Ureter (tissue), 1 donor: ENCODE results near the gene LRIT2. TPM values are rescaled to one million over a fixed set of nuclear protein-coding genes. Genes with fewer than 3 reads are reported as not detected.

ENCODE experiments used
- DNase-seq: peaks from one replicate; pipeline ENCODE4 v3.0.0-alpha.2; 2020; ENCODE audit warnings: low spot score
- total RNA-seq: library from RNA; stranded (reverse); gene quantifications from one replicate; pipeline ENCODE4 v1.2.4, GENCODE V29; 2023
- donor health status: DM: yes; HTN: yes; CAD: no.

The LRIT2 gene
- total RNA-seq, 1 donor from 2014 or later, result not detected

DNA sequence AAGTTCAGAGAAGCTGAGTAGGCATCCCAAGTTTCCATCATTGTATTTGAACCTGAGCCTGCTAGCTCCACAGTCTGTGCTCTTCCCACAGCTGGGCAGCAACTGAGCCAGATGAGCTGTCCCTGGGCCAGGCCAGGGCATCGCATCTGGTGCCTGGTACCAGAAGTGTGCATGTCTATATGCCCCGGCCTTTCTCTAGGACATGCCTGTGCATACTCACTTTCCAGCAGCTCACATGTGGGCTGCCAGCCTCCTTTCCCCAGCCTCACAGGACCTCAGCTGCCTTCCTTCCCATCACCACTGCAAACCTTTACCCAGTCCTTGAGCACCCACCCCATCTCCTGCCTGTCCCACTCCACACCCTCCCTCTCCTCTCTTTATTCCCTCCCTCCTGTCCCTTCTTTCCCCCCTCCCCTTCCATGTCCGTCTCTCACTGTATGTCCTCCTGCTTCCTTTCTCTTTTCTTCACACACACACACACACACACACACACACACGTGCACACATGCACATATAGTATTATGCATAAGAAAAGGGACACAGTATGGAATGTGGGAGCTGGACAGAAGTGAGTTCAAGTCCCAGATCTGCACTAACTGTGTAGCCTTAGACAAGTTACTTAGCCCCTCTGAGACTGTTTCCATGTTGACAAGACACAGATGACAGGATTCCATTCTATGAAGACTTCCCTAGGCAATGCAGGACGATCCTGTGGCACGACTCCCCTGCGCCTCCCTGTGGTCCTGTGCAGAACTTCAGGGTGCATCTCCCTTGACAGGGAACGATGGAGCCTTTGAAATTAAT is 20.1 kb downstream of the LRIT2 start:
- DNase-seq, result peak; percentile 72

DNA sequence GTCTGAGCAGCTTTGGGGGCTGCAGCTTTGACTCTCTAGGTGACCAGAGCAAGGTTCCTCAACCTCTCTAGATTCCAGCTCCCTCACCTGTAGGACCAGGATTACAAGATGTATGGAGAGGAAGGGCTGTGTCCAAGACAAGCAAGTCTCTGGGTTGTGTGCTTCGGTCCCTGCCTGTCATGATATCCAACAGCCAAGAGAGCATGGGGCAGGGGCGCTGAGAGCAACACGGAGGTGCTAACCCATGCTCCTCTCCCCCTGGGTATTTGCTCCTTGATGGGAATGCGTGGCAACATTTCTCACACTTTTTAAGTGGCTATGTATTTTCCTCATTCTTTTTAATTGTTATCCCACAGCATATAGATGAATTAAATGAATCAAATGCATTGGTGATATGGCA is 20.7 kb downstream of the LRIT2 start:
- DNase-seq, result no peak

DNA sequence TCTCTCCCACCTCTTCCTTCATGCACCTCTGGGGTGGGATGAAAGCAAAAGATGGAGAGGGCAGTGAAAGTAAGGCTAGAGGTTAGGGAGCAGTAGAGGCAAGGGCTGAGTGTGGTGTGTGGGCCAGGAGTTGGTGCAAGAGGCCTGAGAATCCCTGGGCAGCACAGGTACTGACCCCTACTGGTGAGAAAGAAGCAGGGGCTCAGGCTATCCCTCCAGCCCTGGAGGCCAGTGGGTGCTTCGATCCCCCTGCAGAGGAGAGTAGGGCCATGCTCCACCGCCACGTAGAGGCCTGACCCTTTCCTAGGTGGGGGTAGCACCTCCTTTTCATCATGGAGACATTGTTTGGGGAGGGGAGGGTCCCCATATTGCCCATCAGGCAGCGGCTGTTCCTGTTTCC is 21.2 kb downstream of the LRIT2 start:
- no peak for DNase-seq

DNA sequence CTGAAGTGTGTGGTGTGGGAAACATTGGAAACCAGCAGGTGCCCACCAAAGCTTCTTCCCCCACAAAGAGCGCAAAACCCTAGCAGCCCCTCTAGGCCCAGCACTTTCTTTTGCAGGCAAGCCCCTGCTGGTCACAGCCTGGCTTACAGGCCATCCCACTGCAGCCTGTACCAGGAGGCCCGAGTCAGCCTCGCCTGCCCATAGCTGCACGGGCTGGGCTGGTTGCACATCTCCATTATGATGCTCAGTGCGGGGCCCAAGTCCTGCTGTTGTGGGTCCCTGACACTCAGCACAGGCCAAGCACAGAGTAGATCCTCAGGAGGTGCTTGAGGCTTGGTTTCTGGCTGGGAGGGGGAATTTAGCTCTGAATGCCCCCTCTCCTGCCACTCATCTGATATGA is 23.0 kb downstream of the LRIT2 start:
- no peak for DNase-seq

DNA sequence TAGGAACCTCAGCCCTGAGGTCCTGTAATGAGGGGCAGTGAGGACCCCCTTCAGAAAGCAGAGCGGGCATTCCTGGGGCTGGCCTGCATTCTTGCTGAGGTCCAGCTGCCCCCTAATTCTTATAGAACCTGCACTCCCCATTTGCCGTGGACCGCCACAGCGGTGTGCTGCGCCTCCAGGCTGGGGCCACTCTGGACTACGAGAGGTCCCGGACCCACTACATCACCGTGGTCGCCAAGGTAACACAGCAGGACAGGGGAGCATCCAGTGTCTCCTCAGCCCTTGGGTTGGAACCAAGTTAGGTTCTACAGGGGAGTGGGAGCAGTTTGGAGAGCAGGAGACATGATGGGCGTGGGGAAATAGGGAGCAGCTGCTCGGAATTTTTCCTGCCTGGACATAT is 23.7 kb downstream of the LRIT2 start:
- DNase-seq, result no peak

DNA sequence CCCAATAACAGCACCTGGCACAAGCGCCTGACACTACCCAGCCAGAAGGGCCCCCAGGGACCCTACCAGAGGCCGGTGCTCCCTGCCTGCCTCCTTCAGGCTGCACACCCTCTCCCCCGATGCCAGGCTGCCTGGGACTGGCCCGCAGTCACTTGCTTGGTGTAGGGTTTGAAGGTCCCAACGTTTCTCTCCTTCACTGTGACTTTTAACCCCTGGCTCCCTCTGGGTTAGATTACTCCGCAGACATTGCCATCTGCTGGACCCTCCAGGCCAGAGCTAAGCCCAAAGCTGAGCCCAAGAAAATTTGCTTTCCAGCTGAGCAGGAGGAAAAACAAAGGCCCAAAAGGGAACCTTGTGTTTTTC is 24.1 kb downstream of the LRIT2 start:
- DNase-seq, result no peak

GRCh38 chr10:84200537-84201243 is 24.7 kb downstream of the LRIT2 start:
- DNase-seq, result no peak

GRCh38 chr10:84198206-84198915 is 27.0 kb downstream of the LRIT2 start:
- DNase-seq, result no peak

GRCh38 chr10:84197643-84198042 is 27.7 kb downstream of the LRIT2 start:
- DNase-seq, result no peak

DNA sequence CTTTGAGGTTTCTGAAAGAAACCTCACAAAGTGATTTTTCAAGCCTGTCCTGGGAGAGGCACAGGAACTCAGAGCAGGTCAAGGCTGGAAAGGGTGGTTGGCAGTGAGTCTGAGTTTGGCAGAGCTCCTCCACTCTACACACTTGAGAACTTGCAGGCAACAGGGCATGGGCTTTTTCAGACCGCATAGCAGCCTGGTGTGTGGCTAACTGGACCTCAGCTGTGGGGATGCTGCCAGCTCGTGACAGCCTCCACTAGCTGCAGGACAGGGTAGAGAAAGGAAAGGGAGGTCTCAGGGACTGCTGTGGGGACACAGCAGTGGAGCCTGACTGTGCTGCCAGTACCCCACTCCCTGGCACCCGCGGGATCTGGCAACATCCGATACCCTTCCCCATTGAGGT is 28.4 kb downstream of the LRIT2 start:
- DNase-seq, result no peak

GRCh38 chr10:84196083-84196482 is 29.3 kb downstream of the LRIT2 start:
- DNase-seq, result no peak

GRCh38 chr10:84195044-84195830 is 30.1 kb downstream of the LRIT2 start:
- no peak for DNase-seq

DNA sequence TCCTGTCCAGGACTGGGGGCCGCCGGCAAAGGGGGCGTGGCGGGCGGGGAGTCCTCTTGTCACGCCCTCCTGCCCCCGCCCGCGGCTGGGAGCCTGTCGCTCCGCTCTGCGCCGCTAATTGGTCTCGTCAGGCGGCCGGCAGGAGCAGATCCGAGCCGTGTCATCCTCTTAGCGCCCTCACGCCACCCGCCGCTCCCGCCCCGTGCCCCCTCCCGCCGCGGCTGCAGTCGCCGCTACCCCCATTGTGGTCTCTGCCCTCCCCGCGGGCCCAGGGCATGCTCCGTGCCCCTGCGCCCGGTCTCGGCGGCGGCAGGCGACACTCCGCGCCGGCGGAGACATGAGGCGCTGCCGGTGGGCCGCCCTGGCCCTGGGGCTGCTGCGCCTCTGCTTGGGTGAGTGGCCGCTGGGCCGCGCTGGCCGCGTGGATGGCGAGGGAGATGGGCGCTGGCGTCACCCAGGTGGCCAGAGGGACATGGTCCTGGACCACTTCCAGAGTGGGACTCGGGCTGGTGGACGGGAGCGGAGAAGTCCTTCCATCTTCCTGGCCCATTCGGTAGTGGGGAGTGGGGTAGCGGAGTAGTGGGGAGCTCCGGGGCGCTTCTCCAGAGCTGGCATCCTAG is 30.8 kb downstream of the LRIT2 start, which contains the start of gene CDHR1:
Gene CDHR1 (plus strand): TSS at position 114 of the 620 bp plus-strand sequence. CDS start 224 bp downstream, at position 338.
- no peak for DNase-seq

- DNase-seq, result no peak
Observed at GRCh38 chr10:84193846-84194423, 31.4 kb downstream of the LRIT2 start.

DNA sequence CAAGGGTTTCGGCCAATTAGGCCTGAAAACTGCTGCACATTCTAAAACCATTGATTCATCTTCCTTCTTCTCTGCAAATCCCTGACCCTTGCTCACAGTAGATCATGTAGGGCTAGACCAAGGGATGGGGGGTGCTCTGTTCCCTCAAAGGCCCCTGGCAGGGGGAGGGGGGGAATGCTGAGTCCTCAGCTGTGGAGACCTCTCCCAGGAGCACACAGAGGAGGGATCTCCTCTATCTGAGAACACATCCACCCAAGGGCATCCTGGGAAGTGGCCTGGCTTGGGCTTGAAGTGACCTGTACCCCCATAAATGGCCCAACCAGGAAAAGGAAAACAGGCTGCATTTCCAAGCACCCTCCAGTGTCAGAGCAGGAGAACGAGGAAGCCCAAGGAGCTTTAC is 32.0 kb downstream of the LRIT2 start:
- DNase-seq, result no peak

GRCh38 chr10:84191106-84191505 is 34.2 kb downstream of the LRIT2 start:
- no peak for DNase-seq

GRCh38 chr10:84190621-84191020 is 34.7 kb downstream of the LRIT2 start:
- DNase-seq, result no peak

DNA sequence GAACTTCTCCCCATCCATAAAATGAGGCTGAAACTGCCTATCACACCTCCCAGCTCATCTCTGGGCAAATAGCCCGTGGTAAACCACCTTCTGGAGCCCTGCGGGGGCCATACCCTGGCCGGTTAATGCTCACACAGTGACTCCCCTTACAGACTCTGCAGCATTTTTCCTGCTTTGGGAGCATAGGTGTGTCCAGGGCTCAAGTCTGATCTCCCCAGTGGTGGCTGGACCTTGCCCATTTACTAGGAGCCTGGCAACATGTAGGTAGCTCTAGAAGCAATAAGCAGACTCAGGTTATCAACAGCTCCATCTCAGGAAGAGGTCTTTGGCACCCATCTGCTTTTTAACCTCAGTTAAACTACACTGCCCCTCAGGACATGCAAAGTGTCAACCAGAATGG is 36.5 kb downstream of the LRIT2 start:
- DNase-seq, result no peak

GRCh38 chr10:84185526-84186175 is 39.7 kb downstream of the LRIT2 start:
- no peak for DNase-seq

- no peak for DNase-seq
Observed at GRCh38 chr10:84184517-84184916, 40.8 kb downstream of the LRIT2 start.
